Coronary artery (tissue), 2 donors: ENCODE results near the gene MAGI2.

Experiments
- DNase-seq: peaks from one replicate; pipeline ENCODE4 v3.0.0-alpha.2; 2017; ENCODE audit warnings: low spot score
- H3K27ac ChIP-seq, 2 donors: fragments of 200-600 bp; sonication (generic); one replicate each; pipeline ENCODE4 v1.5.1; 2016 to 2019
- H3K4me3 ChIP-seq: fragments of 200-600 bp; sonication (generic); 2 replicates; pipeline ENCODE4 v1.5.1; 2016; ENCODE audit warnings: mild to moderate bottlenecking, moderate library complexity
- TF ChIP-seq, protein P1 (sequence below): fragments of 200-600 bp; sonication (generic); IDR thresholded peaks from one replicate; pipeline ENCODE4 v1.5.1; 2019; ENCODE audit warnings: antibody characterized with exemption

The MAGI2 gene

DNA sequence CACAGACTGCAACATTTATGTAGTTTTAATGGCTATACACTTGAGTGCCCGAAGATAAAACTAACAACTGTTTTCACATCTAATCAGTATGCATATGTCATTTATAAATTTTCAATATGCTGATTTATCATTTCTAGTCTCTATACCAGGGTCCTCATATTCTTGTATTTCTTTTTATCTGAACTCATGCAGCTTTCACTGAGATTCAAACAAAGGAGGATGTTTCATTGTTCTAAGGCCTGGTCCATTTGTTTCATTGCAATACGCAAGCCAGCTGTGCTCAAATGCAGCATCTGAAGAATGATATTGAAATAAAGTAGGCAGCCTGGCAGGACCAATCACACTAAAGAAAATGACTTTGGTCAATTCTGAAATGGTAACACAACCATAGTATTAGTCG is 31.7 kb downstream of the MAGI2 start:
- TF ChIP-seq, protein P1, sequence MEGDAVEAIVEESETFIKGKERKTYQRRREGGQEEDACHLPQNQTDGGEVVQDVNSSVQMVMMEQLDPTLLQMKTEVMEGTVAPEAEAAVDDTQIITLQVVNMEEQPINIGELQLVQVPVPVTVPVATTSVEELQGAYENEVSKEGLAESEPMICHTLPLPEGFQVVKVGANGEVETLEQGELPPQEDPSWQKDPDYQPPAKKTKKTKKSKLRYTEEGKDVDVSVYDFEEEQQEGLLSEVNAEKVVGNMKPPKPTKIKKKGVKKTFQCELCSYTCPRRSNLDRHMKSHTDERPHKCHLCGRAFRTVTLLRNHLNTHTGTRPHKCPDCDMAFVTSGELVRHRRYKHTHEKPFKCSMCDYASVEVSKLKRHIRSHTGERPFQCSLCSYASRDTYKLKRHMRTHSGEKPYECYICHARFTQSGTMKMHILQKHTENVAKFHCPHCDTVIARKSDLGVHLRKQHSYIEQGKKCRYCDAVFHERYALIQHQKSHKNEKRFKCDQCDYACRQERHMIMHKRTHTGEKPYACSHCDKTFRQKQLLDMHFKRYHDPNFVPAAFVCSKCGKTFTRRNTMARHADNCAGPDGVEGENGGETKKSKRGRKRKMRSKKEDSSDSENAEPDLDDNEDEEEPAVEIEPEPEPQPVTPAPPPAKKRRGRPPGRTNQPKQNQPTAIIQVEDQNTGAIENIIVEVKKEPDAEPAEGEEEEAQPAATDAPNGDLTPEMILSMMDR, result no peak
- Histone ChIP-seq H3K27ac (no peak overlapping the region), H3K4me3 (no peak overlapping the region)
- DNase-seq, result no peak

DNA sequence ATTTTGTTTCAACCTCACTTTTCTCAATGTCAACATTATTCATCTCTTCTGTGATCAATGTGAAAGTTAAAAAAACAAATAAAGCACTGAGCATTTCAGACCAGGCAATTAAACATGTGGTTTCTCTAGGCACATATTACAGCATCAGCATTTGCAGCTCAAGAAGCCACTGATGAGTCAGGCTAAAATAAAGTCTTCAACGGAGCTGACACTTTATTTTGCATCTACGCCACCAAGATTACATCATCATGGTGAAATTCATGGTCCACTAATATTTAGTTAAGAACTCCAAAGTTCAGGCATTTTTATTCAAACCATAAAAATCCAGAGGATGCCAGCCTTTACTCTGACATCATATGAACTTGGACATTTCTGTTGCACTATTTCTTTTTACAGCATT is 33.0 kb downstream of the MAGI2 start:
- H3K4me3 ChIP-seq, result no peak overlapping the region

DNA sequence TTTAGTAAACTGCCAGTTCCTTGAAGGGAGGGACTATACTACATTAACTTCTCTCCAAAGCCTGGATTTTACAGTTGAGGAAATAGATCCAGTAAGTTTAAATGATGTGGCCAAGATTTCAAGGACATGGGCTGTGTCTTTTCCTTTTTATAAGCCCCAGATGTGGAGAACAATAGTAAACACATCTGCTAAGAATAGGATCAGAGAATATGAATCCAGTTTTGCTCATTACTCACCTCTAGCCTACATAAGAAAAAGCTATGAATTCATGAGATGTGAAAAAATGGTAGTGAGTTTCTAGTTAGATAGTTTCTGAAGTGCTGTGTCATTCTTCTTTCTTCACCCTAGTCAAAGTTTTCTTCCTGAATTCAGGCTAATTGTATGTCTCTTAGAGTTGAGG is 38.6 kb downstream of the MAGI2 start:
- no peak overlapping the region for H3K4me3 ChIP-seq
- DNase-seq, result no peak
- H3K27ac ChIP-seq, result no peak overlapping the region
- TF ChIP-seq, protein P1, result no peak

More for the DNA sequence above, 33.0 kb downstream of the MAGI2 start:
- DNase-seq, result no peak
- TF ChIP-seq, protein P1, result no peak
- H3K27ac ChIP-seq, result no peak overlapping the region

DNA sequence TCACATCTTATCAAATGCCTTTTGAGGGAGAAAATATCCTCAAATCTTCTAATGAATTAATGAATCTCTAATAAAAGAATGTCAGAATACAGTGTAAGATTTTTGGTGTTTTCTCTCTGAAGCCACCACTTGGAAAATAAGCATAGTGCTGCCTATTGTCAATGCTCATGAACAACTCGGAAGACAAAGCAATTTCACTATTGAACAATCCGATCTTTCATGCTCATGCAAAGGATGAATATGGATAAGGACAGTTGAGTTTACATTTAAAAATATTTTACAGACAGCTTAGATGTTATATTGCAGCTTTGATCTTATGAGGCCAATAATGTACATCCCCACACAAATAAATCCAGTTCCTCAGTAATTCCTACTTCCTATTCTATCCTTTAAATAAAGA is 40.6 kb downstream of the MAGI2 start:
- no peak for DNase-seq
- TF ChIP-seq, protein P1, result no peak
- Histone ChIP-seq H3K4me3 (no peak overlapping the region), H3K27ac (no peak overlapping the region)

DNA sequence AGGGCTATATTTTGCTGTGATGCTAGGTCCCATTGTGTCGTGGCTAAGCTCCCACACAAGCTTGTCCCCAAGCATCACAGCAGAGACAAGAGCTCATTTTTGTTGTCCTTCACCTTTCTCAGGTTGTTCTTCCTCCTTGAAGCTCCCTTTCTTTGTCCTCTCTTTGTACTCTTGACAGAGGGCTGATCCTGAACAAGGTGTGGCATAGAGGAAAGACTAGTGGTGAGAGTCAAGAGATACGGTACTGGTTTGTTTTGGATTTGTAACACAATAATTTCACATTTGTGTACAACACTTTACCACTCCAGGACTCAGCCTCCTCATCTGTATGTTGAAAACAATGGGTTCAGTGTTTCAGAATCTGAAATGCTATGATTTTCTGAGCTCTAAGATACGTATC is 41.0 kb downstream of the MAGI2 start:
- Histone ChIP-seq H3K4me3 (no peak overlapping the region), H3K27ac (no peak overlapping the region)
- DNase-seq, result no peak
- TF ChIP-seq, protein P1, result no peak

DNA sequence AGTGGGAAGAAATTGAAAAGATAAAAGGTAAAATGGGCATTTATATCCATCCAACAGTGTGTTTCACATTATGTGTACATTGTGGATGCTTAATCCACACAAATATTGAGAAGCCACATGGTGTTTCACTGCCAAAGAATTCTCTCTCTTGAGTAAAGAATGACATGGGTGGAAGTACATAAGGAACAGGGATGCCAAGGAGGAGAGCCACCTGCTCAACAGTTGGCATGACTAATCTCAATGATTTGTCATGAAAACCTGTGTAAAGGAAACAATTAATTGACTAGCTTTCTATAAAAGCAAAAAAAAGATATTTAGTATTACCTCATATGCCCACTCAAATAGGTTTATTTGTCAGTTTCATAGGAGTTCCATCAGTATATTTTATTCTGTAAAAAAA is 43.1 kb downstream of the MAGI2 start:
- TF ChIP-seq, protein P1, result no peak
- H3K4me3 ChIP-seq, result no peak overlapping the region
- H3K27ac ChIP-seq, result no peak overlapping the region
- no peak for DNase-seq

DNA sequence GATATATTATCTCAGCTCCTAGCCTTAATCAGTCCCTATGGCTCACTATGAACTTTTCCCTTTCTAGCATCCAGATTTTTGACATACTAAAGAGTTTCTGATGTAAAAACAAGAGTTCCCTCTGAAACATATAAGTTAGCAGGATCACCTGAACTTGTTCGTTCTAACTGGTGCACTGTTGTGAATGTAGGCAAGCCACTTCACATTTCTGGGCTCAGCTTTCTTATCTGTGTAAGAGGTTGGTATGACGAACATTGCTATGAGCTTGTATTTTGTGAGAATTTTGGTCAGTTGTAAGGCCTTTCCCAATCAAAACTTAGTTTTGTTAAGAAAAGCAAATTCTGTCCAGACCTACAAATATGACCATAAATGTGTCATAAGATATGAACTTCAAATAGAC is 46.1 kb downstream of the MAGI2 start:
- Histone ChIP-seq H3K4me3 (no peak overlapping the region), H3K27ac (peak overlapping the region in 1 of 2 donors; percentile 12)
- DNase-seq, result no peak
- TF ChIP-seq, protein P1, result no peak
